ENCODE measurements around the gene LOXL4.

Gene LOXL4

DNA sequence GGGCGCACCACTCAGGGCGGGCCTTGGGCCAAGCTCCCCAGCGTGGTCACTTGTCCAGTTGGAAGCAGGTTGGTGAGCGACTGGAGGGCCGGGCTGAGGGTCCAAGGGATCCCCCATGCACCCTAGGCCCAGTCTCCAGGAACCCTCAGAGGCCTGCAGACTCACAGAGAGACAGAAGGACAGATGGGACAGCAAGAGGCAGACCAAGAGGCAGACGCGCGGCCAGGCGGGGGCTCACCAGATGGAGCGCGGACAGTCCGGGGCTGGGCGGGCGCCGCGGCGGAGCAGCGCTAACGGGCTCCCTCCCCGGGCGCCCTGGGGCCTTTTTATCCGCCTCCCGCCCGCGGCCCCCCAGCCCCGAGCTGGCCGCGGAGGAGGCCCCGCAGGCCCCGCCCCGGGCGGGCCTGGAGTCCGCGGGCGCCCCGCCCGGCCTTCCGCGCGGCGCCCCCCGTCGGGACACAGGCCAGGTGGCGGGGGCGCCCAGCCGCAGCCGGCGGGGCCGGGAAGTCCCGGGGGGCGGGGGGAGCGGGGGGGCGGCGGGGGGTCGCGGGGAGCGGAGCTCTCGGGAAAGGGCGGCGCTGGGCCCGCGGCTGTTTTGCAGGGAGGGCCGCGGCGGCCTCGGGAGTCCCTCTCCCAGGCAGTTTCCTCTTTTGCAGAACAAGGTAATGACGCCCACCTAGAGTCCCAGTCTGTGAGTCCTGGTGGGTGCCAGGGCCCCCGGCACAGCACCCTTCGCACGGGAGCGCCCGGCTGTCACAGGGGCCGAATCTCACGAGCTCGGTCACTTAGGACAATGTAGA is at the start of gene LOXL4:
Gene LOXL4 (minus strand): TSS at position 301 of the 800 bp plus-strand sequence. CDS start 5,175 bp downstream, outside the sequence.
- DNase-seq: no peak

DNA sequence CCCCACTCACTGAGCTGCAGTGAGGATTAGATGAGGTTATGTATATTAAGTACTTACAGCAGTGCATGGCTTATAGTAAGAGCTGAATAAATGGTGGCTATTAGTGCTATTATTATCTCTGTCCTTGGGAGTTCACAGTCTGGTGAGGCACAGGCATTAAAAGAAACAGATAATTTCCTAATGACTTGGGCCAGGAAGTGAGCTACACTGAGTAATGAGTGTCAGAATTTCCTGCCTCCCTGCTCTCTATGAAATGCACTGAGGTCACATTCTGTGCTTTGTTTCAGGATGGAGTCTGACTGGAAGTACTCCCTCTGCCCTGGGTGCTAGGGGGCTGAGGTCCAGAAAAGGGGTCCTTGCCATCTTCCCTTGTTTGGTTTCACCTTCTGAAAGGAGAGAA is 48.7 kb upstream of the LOXL4 start:
- no peak for DNase-seq

DNA sequence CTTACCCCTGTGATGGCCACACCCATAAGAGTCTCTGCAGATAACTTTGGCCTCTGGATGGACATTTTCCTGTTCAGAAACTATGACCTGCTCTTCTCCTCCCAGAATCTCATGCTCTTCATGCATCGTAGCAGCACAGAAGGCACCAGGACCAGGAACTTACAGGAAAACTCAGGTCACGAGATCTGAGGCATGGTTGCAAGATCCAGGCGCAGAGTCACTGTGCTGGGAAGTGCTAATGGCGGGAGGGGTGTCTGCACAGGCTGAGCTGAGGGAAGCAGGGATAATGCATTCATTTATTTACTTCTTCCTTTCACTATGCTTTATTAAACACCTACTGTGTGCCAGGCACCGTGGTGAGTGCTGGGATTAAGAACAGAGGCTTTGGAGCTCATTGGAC is 48.2 kb upstream of the LOXL4 start:
- DNase-seq: no peak

DNA sequence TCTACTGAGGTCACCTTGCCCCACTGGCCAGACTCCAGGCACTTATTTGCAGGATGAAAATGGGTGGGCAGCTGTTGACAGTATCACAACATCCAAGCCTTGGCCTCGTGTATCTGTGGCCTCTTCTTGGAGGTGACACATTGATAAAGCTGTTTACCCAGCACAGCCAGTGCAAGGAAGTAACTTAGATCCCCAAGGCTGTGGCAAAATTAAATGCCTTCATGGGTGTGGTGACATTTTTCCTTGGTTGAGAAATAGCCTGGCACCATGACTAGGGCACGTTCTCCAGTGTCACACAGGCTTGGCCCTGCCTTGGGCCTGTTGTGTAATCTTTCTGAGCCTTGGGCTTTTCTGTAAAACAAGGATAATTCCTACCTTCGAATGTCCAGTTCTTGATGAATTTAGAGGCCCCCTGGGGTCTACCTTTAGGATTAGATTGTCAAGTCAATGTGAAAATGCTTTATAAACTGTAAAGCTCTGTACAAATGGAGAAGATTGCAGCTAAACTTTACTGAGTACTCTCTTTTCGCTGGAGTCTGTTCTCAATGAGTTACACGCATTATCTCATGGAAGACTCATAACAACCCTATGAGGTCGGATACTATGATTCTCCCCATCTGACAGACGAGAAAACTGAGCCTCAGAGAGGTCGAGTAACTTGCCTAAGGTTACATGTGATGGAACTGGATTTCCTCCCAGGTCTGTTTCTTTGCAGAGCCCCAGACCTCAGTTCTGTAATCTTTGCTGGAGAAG is 46.7 kb upstream of the LOXL4 start:
- no peak for DNase-seq

DNA sequence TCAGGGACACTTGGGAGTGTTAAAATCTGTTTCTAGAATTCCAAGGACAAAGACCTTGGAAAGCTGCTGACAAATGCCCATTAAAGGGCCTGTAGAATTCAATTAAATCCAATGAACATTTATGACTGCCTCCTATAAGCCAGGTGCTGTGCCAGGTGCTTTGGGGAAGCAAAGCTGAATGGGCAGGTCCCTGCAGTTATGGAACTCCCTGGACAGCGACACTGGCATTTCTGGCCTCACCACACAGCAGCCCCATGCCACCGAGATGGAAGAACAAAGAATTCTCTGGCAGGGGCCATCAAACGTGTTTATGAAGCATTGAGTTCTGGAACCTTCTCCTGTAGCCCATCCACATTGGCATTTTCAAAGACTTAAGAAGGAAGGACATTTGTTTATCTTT is 45.6 kb upstream of the LOXL4 start:
- no peak for DNase-seq

DNA sequence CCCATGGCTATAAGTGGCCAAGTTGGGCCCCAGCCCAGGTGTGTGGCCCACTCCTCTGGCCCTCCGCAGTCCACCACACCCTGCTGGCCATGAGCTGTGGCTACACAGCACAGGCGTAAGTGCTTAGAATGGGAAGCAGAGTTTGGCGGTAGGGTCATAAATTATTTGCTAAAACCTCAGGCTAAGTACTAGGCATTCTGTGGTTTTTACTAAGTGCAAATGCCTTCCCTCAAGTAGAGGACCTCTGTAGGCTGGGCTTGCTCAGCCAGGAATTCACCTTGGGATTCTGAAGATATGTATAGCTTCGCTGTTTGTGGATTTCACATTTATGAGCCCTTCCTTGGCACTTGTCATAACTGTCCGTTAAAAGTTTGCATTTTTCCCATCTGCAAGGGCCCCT is 44.8 kb upstream of the LOXL4 start:
- DNase-seq: no peak

DNA sequence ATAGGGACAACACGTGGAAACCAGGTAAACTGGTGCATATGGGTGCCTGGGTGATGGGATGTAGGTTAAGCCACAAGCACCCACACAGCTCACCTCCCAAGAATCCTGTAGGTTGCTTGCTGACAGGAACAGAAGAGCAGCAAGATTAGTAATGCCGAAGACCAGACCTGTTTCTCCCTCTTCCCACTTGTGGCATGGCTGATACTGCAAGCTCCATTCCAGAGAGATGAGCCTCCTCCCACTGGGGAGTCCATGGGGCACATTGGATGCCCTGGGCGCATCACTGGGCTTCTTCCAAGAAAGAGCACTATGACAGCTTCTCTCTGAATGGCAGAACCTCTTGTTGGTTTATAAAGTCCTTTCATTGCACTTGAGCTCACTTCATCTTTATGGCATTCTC is 44.4 kb upstream of the LOXL4 start:
- DNase-seq: no peak

DNA sequence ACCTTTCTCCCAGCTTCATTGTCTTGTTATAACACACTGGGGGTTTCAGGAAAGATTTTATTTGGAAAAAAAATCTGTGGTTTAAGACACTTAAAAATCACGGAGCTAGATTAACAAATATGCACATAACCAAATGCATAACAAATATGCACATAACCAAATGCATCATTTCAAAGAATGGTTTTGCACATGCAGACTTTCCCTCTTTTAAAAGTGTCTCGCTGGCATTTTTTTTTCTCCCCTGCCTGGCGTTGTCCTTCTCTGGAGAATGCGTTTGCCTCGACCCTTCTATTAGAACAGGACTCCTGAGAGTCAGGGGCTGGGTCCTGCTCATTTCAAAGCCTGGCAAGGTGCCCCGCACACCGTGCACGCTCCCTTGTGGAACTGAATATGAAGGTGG is 42.7 kb upstream of the LOXL4 start:
- DNase-seq: no peak

DNA sequence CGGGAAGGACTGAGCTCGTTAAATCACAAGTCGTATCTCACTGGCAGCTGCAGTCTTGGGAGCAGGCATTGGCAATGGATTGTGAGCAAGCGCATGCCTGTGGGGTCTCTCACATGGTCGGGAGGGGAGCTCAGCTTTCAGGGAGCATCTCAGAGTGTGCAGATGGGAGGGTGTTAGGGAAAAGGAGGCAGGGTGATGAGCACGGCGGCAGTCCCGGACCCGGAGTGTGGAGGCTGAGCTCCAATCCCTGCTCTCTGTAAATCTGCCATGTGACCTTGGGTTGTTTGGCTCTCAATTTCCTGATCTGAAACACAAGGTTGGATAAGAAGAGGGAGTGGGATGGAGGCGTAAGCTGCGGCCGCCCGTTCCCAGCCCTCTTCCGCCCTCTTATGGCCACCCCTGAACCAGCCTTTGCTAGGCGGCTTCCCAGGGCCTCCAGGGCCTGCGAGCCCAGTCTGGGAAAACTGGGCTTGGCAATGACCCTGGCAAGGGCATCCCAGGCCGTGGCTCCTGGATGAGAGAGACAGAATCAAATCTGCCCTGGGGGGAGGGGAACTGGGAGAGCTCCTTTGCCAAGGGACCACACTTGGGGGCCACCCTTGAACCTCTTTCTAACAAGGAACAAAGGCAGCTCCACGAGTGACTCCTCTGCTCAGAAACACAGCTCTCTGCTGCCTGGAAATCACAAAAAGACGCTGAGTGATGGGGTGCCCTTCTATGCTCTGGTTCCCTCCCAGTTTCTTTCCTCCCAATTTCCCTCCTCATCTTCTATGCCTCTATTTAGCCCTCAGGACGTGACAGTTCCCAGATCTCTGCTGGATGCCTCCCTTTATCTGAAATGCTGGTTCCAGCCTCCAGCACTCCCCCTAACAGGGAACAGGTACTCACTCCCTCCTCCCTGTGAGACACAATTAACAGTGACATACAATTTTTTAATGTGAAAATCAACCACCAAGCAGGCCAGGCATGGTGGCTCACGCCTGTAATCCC is 41.7 kb upstream of the LOXL4 start:
- DNase-seq: peak; percentile 25

DNA sequence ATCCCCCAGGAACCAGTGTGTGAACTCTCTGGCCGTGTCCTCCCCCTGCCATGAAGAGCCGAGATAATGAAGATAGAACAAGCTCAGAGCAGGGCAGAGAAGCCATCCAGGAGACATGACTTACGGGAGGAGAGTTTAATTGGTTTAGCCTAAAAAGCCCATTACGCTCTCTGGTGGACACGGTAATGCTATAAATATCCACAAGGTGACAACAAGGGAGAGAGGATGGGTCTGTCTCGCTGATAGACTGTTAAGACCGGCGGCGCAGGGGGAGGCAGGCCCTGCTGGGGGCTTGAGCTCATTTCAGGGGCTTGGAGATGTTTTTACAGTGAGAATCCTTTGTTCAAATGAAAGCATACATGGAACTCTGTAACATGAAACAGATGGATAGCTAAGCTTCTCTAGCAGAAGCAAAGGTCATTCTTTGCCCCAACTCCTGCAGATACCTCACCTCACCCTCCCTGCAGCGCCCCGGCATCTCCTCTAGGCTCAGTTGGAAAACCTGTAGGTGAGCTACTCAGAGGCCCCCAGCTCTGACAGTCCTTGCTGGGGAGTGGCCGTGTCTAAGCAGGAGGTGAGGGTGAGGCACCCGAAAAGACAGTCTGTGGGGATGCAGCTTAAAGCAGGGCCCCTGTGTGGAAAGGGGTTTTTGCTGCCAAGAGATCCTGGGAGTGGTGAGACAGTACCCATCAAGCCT is 40.8 kb upstream of the LOXL4 start:
- DNase-seq: no peak

DNA sequence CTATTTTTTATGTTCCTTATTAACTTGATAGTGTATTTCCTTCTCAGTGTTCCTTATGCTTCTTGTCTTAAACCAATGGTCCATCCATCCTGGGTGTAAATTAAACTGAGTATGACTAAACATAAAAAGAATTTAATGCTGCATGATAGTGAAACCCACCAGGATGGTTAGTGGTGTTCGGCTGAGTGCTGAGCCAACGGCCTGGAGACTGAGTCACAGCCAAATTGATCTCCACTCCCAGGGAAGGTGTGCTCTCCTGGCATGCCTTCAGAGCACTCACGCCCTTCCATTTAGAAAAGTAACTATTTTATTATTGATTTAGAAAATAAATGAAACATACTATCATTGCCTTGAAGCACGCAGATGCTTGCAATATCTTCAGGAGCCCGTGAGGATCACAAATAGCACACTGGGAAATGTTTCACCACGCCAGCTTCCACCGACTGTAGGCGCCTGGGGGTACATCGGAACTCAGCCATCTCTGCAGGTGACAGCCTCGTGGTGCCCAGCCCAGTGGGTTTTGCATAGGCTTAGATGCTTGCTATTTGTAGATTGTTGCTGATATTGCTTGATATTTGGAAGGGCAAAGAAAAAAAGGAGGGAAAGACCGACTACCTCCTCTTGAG is 40.0 kb upstream of the LOXL4 start:
- DNase-seq: no peak

DNA sequence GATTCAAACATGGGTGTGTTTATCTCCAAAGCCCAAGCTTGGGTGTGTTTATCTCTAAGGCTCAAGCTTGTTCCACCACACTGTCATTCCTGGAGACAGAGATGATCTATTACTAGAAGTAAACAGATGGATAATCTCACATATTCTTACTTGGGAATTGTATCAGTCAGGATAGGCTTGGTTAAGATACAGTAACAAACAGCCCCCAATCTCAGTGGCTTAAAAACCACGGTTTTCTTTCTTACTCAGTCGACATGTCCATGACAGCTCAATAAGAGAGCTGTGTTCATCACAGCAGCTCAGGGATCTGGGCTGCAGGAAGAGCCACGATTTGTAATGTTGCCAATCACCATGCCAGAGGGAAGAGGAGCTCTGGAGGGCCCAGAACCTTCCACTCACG is 38.5 kb upstream of the LOXL4 start:
- DNase-seq: no peak

DNA sequence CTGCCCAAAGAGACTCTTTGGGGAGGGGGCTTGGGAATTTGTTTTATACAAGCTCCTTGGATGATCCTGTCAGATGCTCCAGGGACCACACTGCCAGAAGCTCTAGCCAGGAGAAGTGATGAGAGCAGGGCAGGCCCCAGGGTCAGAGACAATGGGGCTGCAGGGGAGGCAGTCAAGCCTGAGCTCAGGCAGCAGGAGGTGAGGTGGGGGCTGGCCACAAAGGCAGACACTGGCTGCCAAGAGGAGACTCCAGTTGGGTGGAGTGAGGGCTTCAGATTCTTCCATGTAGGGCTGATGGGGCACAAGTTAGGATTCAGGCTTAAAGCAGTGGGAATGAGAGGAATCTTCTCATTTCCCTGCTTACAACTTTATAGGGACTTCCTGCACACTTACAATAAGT is 35.6 kb upstream of the LOXL4 start:
- DNase-seq: no peak

DNA sequence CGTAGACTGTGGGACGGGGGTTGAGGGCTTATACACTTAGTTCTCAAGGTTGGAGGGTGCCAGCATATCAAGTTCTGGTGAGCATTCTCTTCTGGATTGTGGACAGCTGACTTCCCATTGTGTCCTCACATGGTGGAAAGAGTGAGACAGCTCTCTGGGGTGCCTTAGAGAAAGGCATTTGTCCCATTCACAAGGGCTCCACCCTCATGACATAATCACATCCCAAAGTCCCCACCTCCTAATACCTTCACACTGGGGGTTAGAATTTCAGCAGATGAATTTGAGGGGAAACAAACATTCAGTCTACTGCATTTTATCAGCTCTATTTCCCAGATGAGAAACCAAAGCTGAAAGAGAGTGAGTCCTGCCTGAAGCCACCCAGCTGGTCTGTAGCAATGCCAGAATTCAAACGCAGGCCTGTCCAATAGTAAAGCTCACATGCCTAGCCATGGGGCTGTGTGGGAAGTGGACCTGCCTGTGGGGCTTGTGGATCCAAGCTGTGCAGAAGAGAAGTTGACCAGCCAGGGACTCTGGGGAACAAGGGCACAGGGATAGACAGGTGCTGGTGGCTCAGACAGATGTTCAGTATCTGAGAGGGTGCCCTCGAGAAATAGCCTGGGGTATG is 34.9 kb upstream of the LOXL4 start:
- DNase-seq: no peak

DNA sequence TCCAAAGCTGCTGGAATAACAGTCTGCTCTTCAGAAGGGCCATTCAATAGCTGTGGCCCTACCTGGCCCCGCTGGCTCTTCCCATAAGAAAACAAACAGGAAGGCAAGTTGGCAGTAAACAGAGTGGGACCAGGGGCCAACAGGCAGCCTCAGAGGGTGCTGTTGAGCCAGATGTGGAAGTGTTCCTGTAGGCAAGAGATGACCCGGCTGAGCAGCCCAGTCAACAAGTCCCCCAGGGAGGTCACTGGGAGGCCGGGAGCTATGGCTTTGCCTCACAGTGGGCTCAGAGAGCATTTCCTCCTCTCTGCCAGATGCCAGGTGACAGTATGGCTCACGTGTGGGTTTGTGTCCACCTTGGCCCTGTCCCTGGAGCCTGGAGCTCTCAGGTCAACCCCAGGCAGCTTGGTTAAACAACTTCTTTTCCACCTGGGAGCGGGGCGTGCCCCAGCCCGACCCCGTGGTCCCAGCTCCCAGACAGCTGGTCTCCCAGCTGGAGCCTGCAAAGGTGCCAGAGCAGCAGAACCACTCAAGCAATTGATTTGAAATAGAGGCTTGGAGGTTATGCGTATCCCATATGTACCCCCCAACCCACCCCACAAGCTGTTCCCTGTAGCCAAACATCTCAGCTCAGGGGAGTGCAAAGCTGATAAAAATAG is 33.8 kb upstream of the LOXL4 start:
- DNase-seq: no peak

DNA sequence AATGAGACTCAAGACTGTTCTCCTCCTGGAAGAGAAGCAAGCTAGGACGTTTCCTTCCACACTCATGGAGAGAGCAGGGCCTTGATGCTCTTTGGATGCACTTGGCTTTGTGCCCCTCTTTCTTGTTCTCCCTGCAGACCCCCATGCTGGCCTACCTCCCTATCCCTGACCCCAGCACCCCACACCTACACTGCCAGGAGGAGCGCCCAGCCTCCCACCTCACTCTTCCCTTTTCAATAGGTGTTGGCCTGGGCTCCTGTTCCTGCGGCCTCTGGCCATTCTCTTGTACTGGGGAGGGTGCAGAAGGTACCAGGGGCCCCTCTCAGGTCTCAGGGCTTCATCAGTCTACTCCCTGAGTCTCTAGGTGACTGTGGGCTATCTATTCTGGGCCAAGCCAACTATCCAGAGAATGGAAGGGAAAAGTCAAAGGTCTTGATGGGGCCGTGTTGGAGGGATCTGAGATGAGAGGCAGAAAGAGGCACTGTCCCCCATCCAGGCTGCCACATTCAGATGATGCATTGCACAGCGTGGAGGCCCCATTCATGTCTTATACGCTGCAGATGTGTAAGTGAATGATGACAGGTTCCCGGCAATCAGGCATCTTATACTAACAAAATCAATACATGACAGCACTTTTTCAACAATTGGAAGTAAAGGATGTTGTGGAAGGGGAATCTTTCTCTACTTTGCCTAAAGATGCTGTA is 32.7 kb upstream of the LOXL4 start:
- DNase-seq: no peak

DNA sequence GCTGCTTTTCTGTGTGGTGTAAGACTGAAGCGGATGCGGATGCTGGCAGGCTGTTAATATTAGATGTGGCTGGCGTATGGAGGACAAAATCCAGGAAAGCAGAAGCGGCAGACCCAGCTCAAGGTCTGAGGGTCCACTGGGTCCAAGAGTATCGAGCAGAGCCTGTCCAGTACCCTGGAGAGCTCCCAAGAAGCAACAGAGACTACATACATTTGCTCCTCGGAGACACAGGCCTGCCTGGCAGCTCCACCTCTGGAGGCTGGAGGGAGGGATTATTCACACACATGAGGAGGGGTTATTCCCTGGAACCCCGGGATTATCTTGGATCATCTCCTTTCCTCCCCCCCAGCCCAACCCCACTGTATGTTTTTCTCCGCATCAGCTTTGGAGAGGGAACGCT is 31.3 kb upstream of the LOXL4 start:
- DNase-seq: no peak

DNA sequence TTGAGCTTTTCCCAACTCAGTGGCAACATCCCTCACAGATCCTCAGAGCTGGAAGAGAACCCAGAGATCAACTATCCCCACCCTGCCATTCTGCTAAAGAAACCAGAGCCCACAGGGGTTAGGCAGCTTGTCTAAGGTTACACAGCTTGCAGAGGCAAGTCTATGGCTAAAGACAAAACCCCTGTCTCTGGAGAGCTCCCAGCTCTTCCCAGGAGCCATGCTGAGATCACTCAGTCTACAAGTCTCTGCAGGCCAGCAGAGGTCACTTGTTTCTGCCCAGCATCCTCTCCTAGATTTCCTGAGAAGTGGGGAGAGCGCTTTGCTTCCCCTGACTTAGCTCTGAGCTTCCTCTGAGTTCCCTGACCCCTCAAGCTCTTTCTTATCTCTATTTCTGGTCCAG is 28.5 kb upstream of the LOXL4 start:
- DNase-seq: no peak

DNA sequence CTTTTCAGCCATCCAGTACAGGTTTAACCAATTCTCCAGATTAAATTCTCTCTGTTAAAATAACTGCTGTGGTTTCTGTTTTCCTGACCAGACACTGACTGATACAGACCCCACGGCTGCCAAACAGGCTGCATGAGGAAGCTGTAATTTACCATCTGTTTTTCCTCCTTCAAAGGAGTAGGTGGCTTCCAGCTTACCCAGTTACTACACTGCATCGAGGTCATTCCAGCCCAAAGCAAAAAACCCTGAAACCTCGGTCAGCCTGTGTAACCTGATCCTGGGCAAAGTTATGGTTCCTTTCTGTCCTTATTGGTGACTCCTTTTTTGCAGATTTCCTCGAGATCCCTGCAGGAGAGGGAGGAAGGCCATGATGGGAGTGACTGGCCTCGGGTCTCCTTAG is 27.9 kb upstream of the LOXL4 start:
- no peak for DNase-seq

DNA sequence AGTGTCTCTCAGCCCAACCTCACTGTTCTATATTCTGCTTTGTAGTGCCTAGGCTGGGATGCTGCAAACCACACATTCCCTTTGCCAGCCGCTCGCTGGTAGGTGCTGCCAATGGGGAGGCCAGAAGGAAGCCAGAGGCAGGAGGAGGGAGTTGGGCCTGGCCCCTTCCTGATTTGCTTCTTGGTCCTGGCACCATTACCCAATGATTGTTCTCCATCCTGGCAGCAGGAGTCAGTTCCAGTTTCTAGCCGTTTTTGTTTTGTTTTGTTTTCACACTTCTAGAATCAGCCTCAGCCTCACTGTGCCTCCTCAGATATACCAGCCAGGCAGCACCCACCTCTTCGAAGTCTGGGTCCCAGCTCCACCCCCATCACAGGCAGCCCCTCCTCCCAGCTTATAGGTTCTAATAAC is 27.4 kb upstream of the LOXL4 start:
- no peak for DNase-seq

DNA sequence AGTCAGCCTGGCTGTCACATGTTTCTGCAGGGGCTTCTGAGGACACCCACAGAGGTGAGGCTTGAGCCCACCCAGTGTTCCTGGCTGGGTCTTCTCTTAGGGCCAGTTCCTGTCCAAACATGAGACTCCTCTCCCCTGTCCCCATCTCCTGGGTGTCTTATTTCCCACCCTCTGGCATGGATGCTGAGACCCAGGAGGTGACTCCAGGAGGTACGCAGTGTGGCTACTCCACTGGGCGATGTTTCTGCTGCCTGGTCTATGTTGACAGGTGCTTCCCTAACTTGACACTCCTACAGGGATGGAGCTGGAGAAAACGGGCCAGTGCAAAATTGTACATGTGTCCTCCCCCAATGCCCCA is 26.3 kb upstream of the LOXL4 start:
- no peak for DNase-seq

Data from NCI-H526 treated with DMSO at 0.1 percent for 48 hours (cell line).